Dermis microvascular lymphatic vessel endothelial cell (primary cell): ENCODE data around the gene FNIP1. TPM values are rescaled to one million over a fixed set of nuclear protein-coding genes. Genes with fewer than 3 reads are reported as not detected.
A peak's percentile ranks its signal among the peaks of the same experiment; 100 is the strongest.
"Not testable (repeated sequence)": the region's sequence is repeated elsewhere in the genome, so short reads cannot be mapped to it uniquely, and the experiment has no call there.

ENCODE experiments used
- DNase-seq, 2 donors: peaks; one replicate each; pipeline versions ENCODE4 v3.0.0 to v3.0.0-alpha.2; 2010; ENCODE audit warnings: low read depth in 2 of 2
- total RNA-seq: library from RNA; depleted of rRNA; stranded (reverse); fragments of >200 nt; gene quantifications from 2 replicates; pipeline ENCODE4 v1.2.1, GENCODE V29; 2014

FNIP1 gene
- total RNA-seq, result 25.8 and 33.4 TPM in 2 replicates

- peak; percentile 82 to 98 for DNase-seq
Measured at GRCh38 chr5:131796793-131797693, at the start of gene FNIP1. Gene FNIP1 (minus strand): TSS chr5:131797017. CDS start chr5:131796921, 96 bp downstream.

GRCh38 chr5:131846536-131846935, 49.7 kb upstream of the FNIP1 start:
- no peak for DNase-seq

- no peak for DNase-seq
Measured at GRCh38 chr5:131845828-131846227, 49.0 kb upstream of the FNIP1 start.

DNA sequence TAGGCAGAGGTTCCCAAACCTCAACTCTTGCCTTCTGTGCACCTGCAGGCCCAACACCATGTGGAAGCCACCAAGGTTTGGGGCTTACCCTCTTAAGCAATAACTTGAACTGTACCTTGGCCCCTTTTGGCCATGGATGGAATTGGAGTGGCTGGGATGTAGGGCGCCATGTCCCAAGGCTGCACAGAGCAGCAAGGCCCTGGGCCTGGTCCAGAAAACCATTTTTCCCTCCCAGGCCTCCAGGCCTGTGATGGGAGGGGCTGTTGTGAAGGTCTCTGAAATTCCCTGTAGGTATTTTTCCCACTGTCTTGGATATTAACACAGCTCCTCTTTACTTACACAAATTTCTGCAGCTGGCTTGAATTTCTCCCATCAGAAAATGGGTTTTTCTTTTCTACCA, 46.2 kb upstream of the FNIP1 start:
- DNase-seq, result not testable (repeated sequence)

GRCh38 chr5:131832702-131833101, 35.9 kb upstream of the FNIP1 start:
- DNase-seq, result not testable (repeated sequence)

GRCh38 chr5:131825404-131826013, 28.7 kb upstream of the FNIP1 start:
- no peak for DNase-seq

DNA sequence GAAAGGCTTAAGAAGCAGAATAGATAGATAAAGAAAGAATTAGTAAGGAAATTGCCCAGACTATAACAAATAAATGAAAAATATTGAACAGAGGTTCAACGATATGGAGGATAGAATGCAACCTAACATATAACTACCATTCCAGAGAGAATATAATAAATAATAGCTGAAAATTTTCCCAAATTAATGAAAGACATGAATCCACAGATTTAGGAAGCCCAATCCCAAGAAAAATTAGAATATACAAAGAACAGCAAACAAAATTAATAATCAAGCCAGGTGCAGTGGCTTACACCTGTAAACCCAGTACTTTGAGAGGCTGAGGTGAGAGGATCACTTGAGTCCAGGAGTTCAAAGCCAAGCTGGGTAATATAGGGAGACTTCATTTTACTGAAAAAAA, 27.8 kb upstream of the FNIP1 start:
- DNase-seq, result no peak

DNA sequence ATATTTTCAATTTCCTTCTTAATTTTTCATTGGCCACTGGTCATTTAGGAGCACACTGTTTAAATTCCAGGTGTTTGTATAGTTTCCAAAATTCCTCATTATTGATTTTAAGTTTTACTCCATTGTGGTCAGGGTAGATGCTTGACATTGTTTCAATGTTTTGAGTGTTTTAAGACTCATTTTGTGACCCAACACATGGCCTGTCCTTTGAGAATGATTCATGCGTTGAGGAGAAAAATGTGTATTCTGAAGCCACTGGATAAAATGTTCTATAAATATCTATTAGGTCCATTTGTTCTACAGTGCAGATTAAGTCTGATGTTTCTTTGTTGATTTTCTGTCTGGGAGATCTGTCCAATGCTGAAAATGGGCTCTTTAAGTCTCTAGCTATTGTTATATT, 24.4 kb upstream of the FNIP1 start:
- no peak for DNase-seq

DNA sequence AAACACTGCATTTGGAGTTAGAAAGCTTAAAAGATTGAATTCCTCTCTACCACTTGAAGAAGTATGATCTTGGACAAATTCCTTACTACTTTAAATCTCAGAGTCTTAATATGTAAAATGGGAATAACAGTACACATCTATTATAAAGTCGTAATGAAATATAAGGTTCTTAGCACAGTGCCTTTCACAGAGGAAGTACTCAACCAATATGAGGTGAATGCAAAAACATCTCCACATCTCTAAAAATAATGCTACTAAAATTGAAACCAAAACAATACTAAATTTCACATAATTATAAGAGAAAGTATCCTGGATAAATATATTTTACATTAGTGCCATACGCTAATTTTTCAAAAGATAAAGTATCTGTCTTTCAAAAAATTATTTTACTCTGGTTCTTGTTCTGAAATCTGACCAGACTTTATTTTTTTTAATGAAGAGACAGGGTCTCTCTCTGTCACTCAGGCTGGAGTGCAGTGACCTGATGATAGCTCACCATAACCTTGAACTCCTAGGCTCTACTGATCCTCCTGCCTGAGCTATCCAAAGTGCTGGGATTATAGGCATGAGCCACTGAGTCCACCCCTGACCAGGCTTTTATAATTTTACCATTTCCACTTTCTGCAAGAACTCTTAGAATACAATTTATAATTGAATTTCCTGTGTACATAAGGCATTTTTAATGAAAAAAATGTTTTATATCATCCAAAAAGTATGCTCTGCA, 21.3 kb upstream of the FNIP1 start:
- no peak for DNase-seq

DNA sequence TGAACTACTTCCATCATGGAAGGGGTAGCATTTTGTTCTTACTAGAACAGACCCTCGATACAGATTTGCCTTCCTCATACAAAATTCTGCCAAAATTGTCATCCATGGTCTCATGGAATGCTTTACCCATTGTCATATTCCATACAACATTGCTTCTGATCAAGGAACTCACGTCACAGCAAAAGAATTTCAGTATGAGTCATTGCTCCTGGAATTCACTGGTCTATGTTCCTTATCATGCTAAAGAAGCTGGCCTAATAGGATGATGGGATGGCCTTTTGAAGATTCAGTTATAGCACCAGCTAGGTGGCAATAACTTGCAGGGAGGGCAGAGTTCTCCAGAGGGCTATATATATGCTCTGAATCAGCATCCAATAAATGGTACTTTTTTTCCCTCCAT, 18.2 kb upstream of the FNIP1 start:
- DNase-seq, result peak in 1 of 2 donors; percentile 75

DNA sequence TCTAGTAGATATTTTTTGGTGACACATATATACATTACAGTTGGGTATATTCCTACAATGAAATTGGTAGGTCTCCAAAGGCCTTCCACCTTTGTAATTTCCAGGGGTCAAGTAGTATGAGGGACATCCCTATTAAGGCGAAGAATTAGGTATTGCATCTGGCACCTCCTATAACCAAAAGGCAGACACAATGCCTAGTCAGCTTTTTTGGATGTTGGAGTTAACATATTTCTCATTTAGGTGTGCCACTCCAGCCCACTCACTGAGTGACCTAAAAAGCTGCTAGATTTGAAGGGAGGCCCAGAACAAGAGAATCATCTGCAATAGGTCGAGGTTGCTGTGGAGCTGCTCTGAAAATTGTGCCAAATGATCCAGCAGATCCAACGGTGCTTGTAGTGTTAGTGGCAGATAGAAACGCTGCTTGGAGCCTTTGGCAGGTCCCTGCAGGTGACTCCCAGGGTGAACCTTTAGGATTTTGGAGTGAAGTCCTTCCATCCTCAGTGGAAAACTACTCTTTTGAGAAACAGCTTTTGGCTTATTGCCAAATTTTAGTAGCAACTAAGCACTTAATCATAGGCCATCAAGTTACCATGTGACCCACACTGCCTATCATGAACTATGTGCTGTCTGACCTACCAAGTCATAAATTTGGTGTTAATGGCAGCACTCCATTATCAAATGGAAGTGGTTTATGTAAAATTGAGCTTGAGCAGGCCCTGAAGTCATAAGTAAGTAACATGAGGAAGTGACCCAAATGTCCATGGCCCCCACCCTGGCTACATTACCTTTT, 15.7 kb upstream of the FNIP1 start:
- DNase-seq, result no peak

DNA sequence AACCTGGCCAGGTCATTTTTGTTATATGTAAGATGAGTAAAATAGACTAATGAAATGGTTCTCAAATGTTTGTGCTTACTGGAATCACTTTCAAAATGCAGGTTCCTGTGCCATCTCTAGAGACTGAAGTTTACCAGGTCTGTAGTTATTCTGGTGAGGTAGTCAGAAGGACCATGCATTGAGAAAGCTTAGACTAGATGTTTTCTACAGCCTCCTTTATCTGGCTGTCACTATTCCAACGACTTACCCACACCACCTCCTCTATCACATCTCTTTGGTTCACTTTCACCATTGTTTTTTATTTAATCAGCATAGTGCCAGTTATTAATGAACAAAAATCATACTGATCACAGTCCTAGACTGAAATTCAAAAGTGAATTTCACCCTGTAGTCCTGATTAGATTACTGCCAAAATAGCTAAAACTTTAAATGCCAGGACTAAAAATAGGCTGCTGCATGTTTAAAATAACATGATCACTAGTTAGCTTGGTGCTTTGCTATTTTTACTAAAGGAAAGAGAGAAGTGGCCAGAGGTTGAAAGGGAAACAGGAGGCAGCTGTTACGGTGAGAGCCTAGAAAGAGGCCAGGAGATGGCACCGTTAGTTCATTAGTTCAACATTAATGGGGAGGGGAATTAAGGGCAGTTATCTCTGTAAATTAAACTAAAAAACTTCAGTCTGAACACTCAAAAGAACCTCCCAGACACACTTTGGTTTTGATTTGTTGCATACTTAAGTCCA, 13.9 kb upstream of the FNIP1 start:
- DNase-seq, result peak in 1 of 2 donors; percentile 31

- DNase-seq, result peak in 1 of 2 donors; percentile 59
Measured at GRCh38 chr5:131795879-131796792, 681 bp downstream of the FNIP1 start.

DNA sequence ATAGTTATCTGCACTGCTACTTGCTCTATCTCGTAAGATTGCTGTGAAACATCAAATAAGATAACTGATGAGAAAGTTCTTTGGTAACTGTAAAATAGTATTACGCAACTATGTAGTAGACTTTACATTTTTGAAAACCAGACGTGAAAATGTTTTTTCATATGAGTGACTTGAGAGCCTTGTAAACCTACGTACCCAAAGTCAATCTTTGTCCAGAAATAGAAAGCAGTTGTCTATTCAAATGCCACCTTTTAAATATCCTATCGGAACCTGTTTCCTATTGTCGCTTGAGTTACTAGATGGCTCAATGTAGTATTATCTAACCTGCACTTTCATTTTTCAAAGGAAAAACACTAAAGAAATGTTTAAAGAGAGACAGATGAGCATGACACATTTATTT, 1.6 kb downstream of the FNIP1 start:
- DNase-seq, result no peak

DNA sequence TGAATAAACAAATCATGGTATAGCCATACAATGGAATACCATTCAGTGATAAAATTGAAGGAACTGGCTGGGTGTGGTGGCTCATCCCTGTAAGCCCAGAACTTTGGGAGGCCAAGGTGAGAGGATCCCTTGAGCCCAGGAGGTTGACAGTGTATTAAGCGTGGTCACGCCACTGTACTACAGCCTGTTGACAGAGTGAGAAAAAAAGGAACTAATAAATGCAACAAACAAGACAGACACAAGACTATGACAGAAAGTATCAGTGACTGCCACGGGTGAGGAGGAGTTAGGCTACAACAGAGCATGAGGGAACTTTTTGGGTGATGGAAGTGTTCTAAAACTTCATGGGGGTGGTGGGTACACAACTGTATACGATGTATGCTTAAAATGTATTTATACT, 2.2 kb downstream of the FNIP1 start:
- no peak for DNase-seq

DNA sequence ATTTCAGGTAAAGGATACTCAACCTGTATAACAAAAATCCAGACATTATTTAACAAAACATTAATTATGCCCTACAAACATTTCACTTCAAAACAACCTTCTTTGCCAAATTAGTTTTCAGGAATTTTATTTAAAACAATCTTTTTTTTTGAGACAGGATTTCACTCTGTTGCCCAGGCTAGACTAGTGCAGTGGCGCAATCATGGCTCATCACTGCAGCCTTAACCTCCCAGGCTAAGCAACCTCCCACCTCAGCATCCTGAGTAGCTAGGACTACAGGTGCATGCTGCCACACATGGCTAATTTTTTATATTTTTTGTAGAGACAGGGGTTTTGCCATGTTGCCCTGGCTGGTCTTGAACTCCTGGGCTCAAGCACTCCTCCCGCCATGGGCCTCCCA, 3.9 kb downstream of the FNIP1 start:
- DNase-seq, result no peak

GRCh38 chr5:131791866-131792265, 5.0 kb downstream of the FNIP1 start:
- no peak for DNase-seq

GRCh38 chr5:131790550-131790949, 6.3 kb downstream of the FNIP1 start:
- no peak for DNase-seq

DNA sequence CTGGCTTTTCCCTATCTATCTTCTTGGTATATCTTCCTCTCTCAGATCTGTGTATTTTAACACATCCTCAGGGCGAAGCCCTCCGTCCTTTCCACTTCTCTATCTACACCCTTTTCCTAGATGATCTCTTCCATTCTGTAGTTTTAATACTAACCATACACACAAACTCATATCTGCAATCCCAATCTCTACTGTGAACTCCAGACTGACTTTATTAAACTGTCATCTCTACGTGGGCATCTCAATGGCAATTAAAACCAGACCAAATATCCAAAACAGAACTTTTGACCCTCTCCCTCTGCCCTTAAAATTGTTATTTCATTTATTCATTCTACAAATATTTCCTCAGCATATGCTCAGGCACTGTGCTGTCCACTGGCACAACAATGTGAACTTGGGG, 7.1 kb downstream of the FNIP1 start:
- DNase-seq, result no peak

GRCh38 chr5:131787736-131788135, 9.1 kb downstream of the FNIP1 start:
- no peak for DNase-seq
